ENCODE measurements around the gene NFATC4.
"Not testable (repeated sequence)": the region's sequence is repeated elsewhere in the genome, so short reads cannot be mapped to it uniquely, and the experiment has no call there.

NFATC4 gene

DNA sequence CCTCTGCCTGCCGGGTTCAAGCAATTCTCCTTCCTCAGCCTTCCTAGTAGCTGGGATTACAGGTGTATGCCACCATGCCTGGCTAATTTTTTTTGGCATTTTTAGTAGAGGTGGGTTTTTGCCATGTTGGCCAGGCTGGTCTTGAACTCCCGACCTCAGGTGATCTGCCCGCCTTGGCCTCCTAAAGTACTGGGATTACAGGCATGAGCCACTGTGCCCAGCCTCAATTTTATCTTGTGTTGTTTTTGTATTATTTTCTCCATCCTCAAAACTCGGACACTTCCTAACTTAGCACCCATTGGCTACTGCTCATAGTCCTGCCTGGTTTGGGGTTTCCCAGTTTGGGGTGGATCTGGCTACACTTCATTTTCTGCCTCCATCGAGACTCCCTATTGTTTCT, 19.6 kb downstream of the NFATC4 start:
- not testable (repeated sequence) for DNase-seq (ENCODE audit: low read depth in 2 of 2)

DNA sequence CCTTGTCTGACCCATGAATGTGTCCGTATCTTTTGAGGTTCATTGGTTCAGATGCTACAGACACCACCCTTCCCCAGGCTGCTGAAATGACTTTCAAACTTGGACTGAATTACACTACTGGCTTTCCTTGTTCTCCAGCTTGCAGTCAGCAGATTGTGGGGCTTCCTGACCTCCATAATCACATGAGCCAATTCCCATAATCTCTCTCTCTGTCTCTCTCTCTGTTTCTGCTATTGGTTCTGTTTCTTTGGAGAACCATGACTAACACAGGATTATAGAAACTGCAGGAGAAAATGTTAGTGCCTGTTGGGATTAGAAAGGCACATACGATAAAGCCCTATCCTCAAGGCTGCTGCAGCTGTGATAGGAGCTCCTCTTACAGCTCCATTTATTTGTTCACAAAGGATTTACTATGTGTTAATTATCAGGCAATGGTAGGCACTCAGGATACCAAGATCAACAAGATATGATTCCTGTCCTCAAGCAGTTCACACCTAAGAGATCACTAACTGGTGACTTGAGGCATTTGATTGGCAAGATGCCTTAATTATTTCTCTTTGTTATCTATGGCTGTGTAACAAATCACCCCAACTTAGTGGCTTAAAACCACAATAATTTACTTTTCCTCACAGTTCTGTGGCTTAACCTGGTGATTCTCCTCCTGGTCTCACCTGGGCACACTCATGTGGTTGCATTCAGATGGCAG, 20.6 kb downstream of the NFATC4 start:
- DNase-seq (ENCODE audit: low read depth in 2 of 2) = no peak

DNA sequence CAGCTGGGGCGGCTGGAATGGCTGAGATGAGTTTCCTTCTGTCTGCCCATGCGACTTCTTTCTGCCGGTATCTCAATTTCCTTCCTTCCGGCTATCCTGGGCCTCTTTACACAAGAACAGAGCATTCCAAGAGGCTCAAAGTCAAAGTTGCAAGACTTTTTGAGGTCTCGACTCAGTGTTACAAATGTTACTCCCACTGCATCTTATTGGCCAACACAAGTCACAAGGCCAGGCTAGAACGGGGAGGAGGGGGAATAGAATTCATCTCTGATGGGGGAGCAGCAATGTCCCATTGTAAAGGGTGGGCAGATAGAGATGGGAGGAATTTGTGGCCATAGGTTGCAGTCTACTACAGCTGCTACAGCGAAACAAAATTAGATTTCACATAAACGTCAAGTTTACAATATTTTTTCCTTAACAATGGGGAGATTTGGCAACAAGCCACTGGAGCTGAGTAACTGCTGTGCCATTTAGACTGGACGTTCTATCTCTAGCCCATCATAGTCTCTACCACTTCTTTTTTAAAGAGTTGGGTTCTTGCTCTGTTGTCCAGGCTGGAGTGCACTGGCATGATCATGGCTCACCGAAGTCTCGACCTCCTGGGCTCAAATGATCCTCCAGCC, 21.4 kb downstream of the NFATC4 start:
- DNase-seq (ENCODE audit: low read depth in 2 of 2) = no peak

DNA sequence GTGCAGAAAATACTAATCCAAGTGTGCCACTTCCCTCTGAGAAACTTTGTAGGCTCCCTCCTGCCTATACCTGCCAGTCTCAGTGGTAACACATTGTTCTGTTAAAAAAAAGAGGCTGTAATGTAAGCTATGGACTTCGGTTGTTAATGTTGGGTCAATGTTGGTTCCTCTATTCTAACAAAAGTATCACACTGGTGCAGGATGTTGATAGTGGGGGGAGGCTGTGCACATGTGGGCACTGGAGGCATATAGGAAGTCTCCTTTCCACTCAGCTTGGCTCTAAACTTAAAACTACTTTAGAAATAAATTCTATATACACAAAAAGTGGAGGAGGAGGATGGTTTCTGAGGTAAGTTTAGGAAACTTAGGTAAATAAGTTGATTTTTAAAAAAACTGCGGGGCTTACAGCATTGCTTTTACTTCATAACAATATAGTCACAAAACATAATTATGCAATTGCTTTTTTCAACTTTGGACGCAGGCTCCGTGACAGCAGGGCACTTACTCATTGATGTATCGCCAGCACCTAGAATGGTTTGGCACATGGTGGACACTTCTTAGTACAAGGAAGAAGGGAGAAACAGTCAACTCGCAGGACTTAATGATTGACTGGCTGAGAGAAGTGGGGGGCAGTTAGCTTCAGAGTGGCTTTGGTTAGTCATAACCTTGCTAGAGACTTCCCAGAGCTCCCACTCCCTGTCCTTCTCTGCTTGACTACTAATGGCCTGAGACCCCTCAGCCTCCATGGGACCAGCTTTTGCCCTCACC, 22.9 kb downstream of the NFATC4 start:
- no peak for DNase-seq (ENCODE audit: low read depth in 2 of 2)

GRCh38 chr14:24392325-24393091, 24.5 kb downstream of the NFATC4 start:
- no peak for DNase-seq (ENCODE audit: low read depth in 2 of 2)

DNA sequence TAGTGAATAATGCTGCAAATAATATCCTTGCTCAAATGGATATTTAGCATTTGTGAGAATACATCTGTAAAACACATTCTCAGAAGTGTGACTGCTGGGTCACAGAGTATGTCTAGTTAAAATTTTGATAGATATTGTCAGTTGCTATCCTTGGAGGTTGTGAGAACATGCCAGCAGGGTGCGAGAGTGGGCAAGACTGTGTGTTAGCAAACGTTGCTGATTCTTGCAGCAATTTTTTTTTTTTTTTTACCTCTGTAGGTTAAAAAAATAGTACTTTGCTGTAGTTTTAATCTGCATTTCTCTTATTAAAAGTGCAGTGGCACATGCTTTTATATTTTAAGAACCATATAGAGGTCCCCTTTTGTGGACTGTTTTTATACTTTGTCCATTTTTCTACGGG, 26.3 kb downstream of the NFATC4 start:
- no peak for DNase-seq (ENCODE audit: low read depth in 2 of 2)

DNA sequence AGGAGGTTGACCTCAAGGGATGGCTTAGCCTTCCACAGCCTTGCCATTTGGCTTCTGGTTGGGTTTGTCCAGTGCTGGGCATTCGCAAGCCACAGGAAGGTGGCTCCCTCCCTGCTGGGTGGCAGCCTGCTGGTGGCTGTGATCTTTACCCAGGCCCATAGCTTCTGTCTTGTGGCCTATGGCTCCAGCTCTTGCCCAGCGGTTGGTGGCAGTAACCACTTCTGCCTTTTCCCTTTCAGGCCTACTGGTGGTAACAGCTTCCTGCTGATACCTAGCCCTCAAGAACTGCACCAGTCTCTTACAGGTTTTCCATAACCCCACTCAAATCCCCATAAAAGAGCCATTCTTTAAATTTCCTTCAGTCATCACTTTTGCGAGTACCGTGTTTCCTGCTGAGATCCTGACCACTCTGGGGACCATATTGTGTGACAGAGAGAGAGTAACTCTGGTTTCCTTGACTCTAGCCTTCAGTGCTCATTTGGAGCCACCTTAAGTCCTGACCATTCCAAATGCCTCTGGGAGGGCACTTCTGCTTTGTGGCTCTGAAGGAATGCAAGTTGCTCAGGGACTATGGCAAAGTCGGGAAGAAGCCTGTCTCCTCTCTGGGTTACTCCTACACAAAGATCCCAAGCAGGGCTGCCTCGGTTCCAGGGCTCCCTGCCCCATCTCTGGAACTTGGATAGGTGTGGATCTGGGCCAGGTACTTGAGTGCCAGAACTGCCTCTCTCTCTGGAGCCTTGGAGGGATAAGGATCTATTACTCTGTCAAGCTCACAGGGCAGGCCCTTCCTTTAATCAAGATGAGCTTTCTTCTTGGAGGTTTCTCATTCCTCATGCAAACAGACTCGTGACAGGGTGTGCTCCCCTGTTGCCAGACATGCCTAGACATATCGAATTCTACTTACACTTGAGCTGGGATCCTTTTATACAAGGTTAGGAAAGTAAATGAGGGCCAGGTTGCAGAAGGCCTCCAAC, 27.9 kb downstream of the NFATC4 start:
- DNase-seq (ENCODE audit: low read depth in 2 of 2) = no peak

DNA sequence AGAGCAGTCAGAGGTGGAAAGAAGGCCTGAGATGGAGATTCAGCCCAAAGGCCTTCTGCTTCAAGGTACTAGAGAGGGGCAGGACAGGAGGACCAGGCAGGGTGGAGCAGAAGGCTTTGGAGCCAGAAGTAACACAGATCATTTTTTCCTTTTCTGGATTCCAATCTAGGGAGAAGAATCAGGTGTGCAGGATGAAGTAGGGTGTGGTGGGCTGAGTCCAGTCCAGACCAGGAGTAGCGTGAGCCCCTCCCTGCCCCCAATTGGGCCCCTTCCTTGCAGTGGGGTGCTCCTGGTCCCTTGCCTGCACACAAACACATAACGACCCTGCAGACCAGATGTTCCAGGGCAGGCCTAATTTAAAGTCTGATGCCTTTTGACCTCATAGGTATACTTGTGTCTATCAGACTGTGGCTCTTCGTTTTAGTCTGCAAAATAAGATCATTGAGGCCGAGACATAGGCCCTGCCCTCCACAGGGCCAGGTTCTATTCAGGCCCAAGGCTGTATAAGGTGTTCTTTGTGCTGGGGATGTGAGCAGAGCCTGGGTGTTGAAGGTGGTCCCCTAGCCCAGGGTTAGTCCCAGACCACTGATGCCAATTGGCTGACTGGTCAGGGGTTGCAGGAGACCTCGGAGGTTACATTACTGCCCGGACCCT, 29.8 kb downstream of the NFATC4 start:
- DNase-seq (ENCODE audit: low read depth in 2 of 2) = no peak

DNA sequence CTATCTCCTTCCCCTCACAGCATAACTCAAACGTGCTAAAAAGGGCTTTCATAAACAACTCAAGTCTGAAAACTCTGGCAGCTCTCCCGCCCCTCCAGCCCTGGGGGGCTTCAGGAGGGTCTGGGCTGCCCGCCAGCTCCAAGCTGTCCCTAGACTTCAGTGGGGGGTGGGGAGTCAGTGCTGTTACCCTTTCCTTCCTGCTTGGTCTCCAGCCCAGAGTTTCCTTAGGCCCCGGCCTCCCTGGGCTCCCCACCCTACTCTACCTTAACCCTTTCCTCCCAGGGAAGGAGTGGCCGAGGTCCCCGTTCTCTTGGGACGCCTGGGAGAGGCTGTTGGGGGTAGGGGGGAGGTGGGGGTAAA, 30.3 kb downstream of the NFATC4 start:
- no peak for DNase-seq (ENCODE audit: low read depth in 2 of 2)

- DNase-seq (ENCODE audit: low read depth in 2 of 2) = peak in 1 of 2 donors; percentile 14
Observed at GRCh38 chr14:24398653-24399446, 30.9 kb downstream of the NFATC4 start, which contains the start of gene NYNRIN. Gene NYNRIN, plus strand, starts transcription at chr14:24399003. Its CDS starts 244 bp downstream, at chr14:24399247.

GRCh38 chr14:24399447-24399822, 31.5 kb downstream of the NFATC4 start:
- DNase-seq (ENCODE audit: low read depth in 2 of 2) = no peak

GRCh38 chr14:24399999-24400718, 32.2 kb downstream of the NFATC4 start:
- DNase-seq (ENCODE audit: low read depth in 2 of 2) = no peak

DNA sequence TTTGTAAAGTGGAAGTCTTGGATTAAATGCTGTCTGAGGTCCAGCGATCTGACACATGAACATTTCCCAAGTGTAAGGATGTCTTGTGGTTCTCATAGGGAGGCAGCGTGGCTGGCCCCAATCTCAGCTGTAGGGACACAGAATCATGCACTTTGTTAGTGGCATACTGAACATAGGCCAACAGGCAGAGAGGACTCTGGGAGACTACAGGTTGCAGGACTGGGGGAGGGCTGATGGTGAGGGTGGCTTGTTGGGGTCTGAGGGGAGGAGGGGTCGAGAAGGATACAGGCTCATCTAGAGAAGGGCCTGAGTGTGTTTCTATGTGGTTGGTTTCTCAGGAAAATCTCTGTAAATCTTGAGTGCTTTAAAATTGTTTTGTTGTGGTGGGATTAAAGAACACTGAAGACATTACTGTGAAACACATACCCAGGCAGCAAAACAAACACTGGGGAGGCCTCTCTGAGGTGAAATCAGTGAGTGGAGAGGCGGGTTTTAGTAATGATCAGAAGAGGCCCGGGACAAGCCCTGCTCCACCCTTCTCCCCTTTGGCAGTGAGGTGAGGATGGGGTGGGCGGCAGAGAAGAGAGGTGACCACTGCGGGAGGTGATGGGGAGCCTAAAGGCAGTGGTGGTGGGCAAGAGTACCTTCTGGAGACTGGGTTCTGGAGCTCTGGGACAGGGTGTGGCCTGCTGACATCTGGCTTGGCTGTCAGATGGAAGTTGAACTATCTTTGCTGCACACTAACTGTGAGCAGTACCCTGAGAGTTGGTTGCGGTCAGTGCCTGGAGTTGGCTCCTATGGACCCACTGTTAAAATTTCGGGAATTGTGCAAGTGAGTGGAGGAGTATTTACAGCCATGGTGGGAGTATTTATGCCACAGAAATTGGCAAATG, 34.1 kb downstream of the NFATC4 start:
- DNase-seq (ENCODE audit: low read depth in 2 of 2) = no peak

DNA sequence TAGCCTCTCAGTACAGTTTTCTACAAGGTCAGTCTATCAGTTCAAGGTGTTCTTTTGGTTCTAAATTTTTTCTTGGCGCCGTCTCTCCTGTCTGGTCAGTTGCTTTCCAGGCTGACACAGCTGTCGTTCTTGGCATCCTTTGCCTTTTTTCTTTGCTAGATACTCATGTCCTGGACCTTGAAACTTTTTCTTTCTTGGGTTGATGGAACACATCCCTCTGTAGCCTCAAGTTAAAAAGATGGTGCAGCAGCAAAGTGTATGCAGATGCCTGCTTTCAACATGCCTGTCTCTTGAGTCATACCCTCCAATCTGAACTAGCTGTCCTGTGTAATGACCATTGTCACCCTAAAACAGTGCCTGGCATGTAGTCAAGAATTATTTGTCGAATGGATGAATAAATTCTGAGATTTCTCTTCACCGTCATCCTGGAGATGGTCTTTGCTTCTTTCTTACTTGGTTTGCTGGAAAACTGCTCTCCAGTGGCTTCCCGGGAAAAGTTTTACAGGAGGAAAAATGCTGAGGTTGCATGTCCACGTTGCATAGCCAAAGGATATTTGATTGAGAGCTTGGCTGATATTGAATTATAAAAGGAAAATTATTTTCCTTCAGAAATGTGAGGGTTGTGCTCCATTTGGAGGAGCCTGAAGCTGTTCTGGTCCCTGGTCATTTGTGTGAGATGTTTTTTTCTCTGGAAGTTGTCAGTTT, 35.5 kb downstream of the NFATC4 start:
- DNase-seq (ENCODE audit: low read depth in 2 of 2) = no peak

GRCh38 chr14:24404814-24405213, 36.8 kb downstream of the NFATC4 start:
- no peak for DNase-seq (ENCODE audit: low read depth in 2 of 2)

DNA sequence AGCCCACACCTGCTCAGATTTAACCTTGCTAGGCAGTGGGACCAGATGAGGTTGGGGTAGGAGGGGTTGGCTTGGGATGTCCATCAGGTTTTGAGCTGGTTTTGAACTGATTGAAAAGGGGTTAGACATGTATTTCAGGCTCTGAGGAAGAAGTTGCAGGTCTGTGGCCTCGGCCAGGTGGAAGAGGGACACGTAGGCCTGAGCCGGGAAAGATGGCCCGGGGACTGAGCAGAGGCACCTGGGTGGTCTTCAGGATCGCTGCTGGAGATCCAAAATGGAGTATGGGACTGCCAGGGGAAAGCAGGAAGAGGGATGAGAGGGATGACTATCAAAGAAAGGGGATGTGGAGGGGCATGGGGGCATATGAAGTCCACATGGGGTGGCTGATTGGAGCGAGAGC, 38.4 kb downstream of the NFATC4 start:
- no peak for DNase-seq (ENCODE audit: low read depth in 2 of 2)

- DNase-seq (ENCODE audit: low read depth in 2 of 2) = no peak
Observed at GRCh38 chr14:24407608-24408325, 39.8 kb downstream of the NFATC4 start.

All from stimulated activated CD4-positive, alpha-beta T cell treated with anti-CD3 and anti-CD28 coated beads, Interleukin-1b, Interleukin-23, amount 100 ng/mL, for 4 hours (primary cell).